HG03460 (cell line): ENCODE measurements around the gene TSHZ2.

ENCODE experiments used
- ATAC-seq: cut with Tn5 transposase; IDR thresholded peaks from one replicate; pipeline ENCODE4 v1.9.1; 2021; ENCODE audit not compliant: unreplicated experiment

The TSHZ2 gene

GRCh38 chr20:53159160-53159559 is 187.0 kb downstream of the TSHZ2 start:
- no peak for ATAC-seq

- no peak for ATAC-seq
Measured at GRCh38 chr20:53161073-53161472, 188.9 kb downstream of the TSHZ2 start.

DNA sequence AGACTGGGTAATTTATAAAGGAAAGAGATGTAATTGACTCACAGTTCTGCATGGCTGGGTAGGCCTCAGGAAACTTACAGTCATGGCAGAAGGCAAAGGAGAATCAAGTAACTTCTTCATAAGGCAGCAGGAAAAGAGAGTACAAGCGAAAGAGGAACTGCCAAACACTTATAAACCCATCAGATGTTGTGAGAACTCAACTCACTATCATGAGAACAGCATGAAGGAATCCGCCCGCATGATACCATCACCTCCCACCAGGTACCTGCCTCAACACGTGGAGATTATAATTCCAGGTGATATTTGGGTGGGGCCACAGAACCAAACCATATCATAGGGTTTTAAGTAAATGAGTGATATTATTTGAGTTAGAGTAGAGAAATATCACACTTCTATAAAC is 189.3 kb downstream of the TSHZ2 start:
- no peak for ATAC-seq

- no peak for ATAC-seq
Measured at GRCh38 chr20:53162251-53162835, 190.2 kb downstream of the TSHZ2 start.

GRCh38 chr20:53163486-53163885 is 191.3 kb downstream of the TSHZ2 start:
- no peak for ATAC-seq

DNA sequence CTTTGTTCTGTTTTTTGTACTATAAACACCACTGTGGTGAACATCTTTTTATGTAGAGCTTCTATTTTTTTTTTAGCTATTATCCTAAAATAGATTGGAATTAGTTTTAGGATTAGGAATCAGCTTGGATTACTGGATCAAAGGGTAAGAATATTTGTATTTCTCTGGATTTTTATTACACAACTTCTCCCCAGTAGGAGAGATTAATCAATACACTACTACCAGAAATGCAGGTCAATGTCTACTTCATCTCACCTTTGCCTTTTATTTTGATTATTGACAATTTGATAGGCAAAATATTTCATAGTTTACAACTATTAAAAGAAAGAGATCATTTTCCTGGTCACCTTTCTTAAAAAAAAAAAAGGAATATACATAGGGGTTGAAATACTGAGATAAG is 191.9 kb downstream of the TSHZ2 start:
- ATAC-seq = no peak

DNA sequence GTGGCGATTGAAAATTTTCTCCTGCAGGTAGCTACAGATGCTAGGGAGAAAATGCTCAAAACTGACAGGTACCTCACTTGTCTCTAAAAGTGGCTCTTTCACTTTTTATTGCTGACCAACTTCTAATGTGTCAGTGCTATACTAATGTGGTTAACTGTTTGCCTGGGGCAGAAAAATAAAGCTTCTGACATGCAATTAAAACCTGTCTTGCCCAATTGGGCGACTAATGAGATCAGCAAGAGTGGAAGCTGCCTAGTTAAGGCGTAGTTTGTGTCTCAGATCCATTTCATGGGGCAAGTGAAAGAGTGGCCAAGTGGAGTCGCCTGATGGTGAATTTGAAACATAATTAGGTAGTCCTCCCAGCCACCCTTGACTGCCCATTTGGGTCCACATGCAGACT is 193.3 kb downstream of the TSHZ2 start:
- ATAC-seq = no peak

DNA sequence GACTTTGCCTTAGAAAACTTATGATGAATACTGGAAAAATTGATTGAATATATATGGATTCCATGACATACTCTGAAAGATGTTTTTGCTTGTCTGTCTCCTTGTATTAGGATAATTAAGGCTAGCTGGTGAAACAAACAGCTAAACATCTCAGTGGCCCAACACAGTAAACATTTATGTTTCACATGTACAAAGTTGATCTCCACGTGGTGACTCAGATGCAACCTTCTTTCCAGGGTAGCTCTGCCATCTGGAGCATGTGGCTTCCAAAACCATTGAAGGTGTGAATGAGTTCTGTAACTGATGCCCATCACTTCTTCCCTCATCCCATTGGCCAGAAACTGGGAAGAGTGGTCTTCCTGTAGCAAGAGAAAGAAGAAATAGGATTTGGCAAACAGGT is 196.3 kb downstream of the TSHZ2 start:
- ATAC-seq = no peak

DNA sequence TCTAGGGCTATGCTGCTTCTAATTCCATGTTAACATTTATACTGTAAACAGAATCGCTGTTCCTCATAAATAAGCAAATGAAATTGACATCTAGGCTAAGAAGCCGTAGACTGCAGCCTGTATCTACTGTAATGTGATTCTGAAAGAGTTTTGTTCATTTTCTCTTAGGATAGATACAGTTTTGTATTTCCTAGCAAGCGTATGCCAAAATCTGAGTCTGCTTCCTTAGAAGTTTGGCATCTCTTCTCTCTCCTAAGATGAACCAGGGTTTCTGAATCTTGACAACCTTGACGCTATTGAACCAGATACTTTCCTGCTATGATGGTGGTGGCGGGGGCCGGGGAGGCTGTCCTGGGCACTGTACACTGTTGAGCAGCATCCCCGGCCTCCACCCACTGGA is 198.0 kb downstream of the TSHZ2 start:
- ATAC-seq = no peak

DNA sequence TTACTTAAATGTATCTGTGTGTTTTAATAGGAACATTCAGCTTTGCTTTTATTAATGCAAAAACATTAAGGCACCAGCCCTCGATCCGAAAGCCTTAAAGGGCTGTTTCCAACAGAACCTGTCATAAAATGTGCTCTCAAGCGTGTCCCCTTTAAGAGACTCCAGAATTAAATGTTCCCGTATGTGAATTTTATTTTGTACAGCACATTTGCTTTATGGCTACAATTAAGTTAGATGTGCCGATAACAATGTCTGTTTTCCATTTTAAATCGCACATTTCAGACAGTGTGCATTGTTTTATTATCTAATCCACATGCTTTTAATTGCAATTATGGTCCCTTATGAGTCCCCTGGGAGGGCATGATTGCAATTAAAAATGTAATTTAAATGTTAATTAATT is 198.9 kb downstream of the TSHZ2 start:
- ATAC-seq = no peak

DNA sequence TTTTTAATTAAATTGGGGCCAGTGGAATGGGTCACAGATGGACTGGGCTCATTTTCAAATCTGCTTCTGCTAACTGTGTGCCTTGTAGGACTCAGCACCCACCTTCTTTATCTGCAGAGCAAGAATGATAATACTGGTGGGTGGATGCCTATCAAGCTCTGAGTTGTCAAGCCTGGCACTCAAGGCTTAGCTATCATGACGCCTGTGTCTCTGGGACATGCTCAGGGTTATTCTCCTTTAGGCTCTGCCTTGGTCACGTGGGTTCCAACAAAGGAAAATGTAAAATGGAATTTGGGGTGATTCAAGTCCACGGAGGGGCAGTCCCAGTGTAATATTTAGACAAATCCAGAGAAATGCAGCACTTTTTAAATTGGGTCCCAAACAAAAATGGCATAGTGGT is 202.3 kb downstream of the TSHZ2 start:
- ATAC-seq = no peak

- no peak for ATAC-seq
Measured at GRCh38 chr20:53175135-53175780, 203.1 kb downstream of the TSHZ2 start.

GRCh38 chr20:53176134-53176533 is 204.0 kb downstream of the TSHZ2 start:
- no peak for ATAC-seq

- ATAC-seq = no peak
Measured at GRCh38 chr20:53177687-53178086, 205.5 kb downstream of the TSHZ2 start.

GRCh38 chr20:53179749-53180148 is 207.6 kb downstream of the TSHZ2 start:
- no peak for ATAC-seq

- ATAC-seq = no peak
Measured at GRCh38 chr20:53180928-53181362, 208.8 kb downstream of the TSHZ2 start.

- ATAC-seq = no peak
Measured at GRCh38 chr20:53181866-53182376, 209.8 kb downstream of the TSHZ2 start.

DNA sequence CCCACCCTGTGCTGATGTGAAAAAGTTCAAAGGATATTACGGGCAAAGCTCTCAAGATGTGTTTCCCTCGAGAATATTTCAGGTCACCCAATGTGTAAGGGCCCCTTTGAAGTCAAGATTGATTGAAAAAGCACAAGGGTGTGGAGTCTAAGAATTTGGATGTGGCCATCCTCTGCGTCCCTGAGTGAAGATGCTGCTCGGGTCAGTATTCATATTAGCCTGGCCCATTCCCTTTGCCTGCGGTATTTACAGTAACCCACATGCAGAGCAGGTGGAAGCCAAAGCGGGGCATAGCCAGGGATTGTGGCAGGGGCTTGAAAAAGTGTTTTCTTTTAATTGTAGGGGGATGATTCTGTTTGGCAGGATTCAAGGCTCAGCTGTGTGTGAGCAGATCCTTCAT is 211.0 kb downstream of the TSHZ2 start:
- ATAC-seq = no peak

- ATAC-seq = no peak
Measured at GRCh38 chr20:53186635-53187034, 214.5 kb downstream of the TSHZ2 start.

DNA sequence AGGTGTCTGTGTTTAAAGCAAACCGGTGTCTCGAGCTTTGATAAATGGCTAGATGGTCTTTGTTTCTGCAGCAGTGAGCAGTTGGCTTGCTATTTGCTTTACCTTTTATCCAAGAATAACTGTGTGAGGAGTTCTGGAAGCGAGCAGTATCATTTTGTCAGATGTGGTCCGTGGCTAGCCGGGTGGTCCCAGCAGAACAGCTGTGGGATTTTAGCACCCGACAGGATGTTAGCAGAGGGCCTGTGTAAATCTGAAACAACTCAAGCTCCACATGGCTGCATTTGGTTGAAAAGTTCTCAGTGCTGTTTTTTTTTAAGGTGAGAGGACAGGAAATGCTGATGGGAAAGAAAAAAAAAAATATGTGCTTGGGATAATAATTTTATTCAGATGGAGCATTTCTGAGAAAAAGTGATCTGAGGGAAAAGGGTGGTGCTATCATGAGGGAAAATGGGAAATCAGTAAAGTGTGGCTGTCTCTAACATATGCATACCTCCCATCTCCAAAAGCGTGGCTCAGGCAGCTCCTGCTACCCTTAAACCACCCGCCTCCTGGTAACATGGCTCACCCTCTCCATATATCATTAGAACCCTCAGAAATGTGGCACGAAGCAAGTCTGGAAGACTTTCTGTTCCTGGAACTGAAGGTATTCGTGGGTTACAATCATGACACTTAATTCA is 215.4 kb downstream of the TSHZ2 start:
- no peak for ATAC-seq

GRCh38 chr20:53190225-53190624 is 218.1 kb downstream of the TSHZ2 start:
- ATAC-seq = no peak

DNA sequence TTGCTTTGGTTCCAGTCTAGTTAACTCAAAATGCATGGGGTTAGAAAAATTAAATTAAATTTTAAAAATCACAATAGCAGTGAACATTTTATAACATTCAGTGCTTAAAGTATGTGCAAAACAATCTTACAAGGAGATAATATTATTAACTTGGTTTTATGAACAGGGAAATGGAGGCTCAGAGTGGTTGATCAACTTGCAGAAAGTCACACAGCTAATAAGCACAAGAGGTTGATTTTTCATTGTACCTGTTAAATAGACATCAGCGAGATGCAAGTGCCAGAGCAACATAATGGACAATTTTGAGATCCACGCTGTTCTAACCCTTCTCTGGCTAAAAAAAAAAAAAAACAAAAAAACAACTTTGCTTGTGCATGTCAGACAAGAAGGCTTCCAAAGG is 219.8 kb downstream of the TSHZ2 start:
- ATAC-seq = no peak
